C4-2B (cell line): ENCODE data around the gene ADAT3.

ENCODE experiments used
- H3K27ac ChIP-seq: fragments of 450-650 bp; 2 replicates; pipeline ENCODE4 v1.5.1; 2017
- ZFX ChIP-seq: fragments of 450-650 bp; IDR thresholded peaks from 2 replicates; pipeline ENCODE4 v1.6.1; 2017
- TF ChIP-seq, protein P1 (sequence below): fragments of 450-650 bp; conservative IDR thresholded peaks from 2 replicates; pipeline ENCODE4 v1.5.1; 2017; ENCODE audit warnings: mild to moderate bottlenecking

The ADAT3 gene

DNA sequence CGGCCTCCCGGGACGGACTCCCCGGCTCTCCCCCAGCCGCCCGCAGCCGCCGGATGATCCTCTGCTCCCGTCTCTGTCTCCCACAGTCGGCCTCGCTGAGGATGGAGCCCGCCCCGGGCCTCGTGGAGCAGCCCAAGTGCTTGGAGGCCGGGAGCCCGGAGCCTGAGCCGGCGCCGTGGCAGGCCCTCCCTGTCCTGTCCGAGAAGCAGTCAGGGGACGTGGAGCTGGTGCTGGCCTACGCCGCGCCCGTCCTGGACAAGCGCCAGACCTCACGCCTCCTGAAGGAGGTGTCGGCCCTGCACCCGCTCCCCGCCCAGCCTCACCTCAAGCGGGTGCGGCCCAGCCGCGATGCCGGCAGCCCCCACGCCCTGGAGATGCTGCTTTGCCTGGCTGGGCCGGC is 6.8 kb downstream of the ADAT3 start:
- no peak overlapping the region for H3K27ac ChIP-seq
- TF ChIP-seq ZFX, result no peak
- TF ChIP-seq, protein P1, sequence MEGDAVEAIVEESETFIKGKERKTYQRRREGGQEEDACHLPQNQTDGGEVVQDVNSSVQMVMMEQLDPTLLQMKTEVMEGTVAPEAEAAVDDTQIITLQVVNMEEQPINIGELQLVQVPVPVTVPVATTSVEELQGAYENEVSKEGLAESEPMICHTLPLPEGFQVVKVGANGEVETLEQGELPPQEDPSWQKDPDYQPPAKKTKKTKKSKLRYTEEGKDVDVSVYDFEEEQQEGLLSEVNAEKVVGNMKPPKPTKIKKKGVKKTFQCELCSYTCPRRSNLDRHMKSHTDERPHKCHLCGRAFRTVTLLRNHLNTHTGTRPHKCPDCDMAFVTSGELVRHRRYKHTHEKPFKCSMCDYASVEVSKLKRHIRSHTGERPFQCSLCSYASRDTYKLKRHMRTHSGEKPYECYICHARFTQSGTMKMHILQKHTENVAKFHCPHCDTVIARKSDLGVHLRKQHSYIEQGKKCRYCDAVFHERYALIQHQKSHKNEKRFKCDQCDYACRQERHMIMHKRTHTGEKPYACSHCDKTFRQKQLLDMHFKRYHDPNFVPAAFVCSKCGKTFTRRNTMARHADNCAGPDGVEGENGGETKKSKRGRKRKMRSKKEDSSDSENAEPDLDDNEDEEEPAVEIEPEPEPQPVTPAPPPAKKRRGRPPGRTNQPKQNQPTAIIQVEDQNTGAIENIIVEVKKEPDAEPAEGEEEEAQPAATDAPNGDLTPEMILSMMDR, result no peak

DNA sequence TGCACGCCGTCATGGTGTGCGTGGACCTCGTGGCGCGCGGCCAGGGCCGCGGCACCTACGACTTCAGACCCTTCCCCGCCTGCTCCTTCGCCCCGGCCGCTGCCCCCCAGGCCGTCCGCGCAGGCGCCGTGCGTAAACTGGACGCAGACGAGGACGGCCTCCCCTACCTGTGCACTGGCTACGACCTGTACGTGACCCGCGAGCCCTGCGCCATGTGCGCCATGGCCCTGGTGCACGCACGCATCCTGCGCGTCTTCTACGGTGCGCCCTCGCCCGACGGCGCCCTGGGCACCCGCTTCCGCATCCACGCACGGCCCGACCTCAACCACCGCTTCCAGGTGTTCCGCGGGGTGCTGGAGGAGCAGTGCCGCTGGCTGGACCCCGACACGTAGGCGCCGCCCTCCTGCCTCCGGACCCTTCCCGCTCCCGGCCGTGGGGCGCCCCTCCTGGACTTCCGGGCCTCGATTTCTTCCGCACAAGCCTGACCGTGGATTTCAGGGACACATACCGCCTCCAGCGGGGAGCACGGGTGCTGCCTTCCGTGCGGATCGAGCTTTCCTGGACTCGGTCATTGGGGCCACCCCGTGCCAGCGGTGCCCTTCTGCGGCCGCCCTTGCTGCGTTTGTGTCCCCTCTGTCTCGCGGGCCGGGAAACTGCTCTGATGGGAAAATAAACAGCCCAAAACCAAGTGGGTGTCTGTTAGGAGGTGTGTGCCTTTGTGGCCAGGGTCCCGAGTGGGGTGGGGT is 7.7 kb downstream of the ADAT3 start:
- TF ChIP-seq, protein P1, result no peak
- no peak for TF ChIP-seq ZFX
- H3K27ac ChIP-seq, result no peak overlapping the region

DNA sequence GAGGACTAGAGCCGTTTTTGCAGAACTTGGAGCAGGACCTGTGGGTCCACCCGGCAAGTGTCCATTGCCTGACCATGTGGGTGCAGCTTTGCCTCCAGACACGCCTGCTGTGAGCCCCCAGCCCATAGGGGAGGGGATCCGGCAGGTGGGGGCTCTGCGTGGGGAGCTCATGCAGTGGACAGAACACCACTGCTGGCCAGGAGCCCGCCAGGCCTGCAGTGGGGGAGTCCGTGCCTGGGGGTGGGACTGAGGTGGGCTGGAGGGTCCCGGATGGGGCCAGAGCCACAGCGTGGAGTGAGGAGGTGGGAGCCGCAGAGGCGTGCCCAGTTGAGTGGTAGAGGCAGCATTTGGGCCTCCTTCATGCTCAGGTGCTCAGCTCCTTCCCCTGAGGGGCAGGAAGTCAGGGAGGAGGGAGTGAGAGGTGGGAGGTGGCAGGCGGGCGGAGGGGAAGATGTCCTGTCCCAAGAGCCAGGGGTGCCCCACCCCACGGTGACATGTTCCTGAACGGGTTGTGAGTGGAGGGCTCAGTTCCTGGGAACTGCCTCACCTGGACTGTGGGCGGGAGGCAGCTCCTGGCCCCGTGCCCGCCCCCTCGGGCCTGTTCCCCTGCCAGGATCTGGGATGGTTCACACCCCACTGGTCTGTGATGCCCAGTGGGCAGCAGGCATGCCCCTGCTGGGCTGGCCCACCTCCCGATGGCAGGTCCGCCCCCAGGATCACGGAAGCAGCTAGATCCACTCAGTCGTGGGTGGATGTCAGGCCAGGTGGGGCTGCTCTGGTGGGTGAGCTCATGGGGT is 8.8 kb downstream of the ADAT3 start:
- no peak for TF ChIP-seq ZFX
- TF ChIP-seq, protein P1, result no peak
- H3K27ac ChIP-seq, result no peak overlapping the region

DNA sequence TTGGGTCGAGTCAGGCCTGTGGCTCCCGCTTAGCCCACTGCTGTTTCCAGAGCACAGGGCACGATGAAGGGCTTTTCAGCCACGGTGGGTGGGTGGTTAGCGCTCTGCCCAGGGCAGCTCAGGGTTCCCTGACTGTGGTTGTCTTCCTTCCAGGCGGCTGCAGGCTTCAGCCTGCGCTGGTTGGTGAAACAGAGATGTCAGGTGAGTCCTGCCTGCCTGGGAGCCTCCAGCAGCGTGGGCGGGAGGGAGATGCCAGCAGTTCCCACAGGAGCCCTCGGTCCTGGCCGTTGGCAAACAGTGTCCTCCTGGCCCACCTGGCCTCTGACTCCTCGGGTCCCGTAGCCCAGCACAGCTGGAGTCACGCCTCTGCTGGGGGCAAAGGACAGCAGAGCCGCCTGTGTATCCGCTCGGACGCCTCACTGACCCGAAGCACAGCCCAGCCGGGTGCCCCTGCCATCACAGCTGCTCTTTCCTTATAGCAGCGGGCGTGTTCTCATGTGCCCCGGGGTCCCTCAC is 9.7 kb downstream of the ADAT3 start:
- TF ChIP-seq ZFX, result no peak
- TF ChIP-seq, protein P1, result no peak
- H3K27ac ChIP-seq, result no peak overlapping the region

DNA sequence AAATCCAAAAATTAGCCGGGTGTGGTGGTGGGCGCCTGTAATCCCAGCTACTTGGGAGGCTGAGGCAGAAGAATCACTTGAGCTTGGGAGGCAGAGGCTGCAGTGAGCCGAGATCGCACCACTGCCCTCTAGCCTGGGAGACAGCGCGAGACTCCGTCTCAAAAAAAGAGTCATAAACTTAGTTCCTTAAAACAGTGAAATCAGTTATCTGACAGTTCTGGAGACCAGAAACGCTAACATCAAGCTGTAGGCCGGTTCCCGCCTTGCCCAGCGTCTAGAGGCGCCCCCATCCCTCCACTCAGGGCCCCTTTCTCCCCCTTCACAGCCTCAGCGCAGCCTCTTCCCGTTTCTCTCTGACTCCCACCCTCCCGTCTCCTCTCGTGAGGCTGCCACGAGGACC is 11.9 kb downstream of the ADAT3 start:
- no peak for TF ChIP-seq ZFX
- H3K27ac ChIP-seq, result no peak overlapping the region

DNA sequence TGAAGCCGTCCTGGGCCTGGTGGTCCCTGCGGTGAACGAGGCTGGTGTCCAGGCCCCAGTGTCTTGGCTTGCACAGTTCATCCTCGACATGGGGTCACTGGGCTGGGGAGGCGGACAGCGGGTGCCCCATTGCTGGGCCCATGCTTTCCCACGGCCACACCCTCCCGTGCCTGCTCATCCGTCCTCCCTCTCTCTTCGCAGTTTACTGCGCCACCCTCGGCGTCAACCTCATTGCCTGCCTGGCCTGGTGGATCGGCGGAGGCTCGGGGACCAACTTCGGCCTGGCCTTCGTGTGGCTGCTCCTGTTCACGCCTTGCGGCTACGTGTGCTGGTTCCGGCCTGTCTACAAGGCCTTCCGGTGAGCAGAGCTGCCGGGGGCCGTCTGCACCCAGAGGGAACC is 12.7 kb downstream of the ADAT3 start:
- no peak overlapping the region for H3K27ac ChIP-seq
- no peak for TF ChIP-seq ZFX
- TF ChIP-seq, protein P1, result no peak

DNA sequence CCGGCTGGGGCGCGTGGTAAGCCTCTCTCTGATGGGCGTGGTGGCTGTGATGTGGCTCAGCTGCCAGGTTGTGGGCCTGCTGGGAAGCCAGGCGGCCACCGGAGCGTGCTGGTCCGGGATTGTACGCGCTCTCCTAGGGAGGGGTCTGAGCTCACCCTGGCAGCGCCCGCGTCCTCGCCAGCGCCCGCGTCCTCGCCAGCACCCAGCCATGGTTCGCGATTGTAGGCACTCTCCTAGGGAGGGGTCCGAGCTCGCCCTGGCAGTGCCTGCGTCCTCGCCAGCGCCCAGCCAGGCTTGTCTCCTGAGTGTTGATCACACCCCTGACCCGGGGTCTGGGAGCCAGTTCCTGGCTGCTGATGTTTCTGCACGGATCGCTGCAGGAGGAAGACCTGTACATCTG is 13.8 kb downstream of the ADAT3 start:
- TF ChIP-seq, protein P1, result no peak
- no peak for TF ChIP-seq ZFX
- no peak overlapping the region for H3K27ac ChIP-seq
